ENCODE results near the gene PLEKHG4. TPM values are rescaled to one million over a fixed set of nuclear protein-coding genes. Genes with fewer than 3 reads are reported as not detected.

PLEKHG4 gene
- polyA plus RNA-seq, 1 donor from 2014 or later, result 0.28 TPM

- H3K9me2 ChIP-seq (ENCODE audit: insufficient read depth, low read length), result no peaks in the 10 kb centered on the region
- no peak overlapping the region for H2AFZ ChIP-seq (ENCODE audit: low read depth, low read length)
- TF ChIP-seq REST (IDR thresholded peaks at IDR 0.05; ENCODE audit: borderline replicate concordance), result no peak
- TF ChIP-seq EP300 (conservative IDR thresholded peaks at IDR 0.05; ENCODE audit: poor library complexity, severe bottlenecking), result no peak
- no peak for TF ChIP-seq TAF1 (IDR thresholded peaks at IDR 0.05; ENCODE audit: low read depth)
- no peak for TF ChIP-seq RAD21 (conservative IDR thresholded peaks at IDR 0.05)
- TF ChIP-seq EZH2 (IDR thresholded peaks at IDR 0.05; ENCODE audit: borderline replicate concordance, insufficient read depth, low read length, poor library complexity, severe bottlenecking), result no peak
- no peak for TF ChIP-seq CTCF (IDR thresholded peaks at IDR 0.05; ENCODE audit: poor library complexity, severe bottlenecking)
- no peak for TF ChIP-seq MXI1 (conservative IDR thresholded peaks at IDR 0.05; ENCODE audit: poor library complexity, severe bottlenecking)
- no peak for TF ChIP-seq POLR2AphosphoS5 (IDR thresholded peaks at IDR 0.05)
- TF ChIP-seq SMC3 (conservative IDR thresholded peaks at IDR 0.05; ENCODE audit: poor library complexity), result no peak
- no peak overlapping the region for H3K27ac ChIP-seq (ENCODE audit: low read length)
- H3K79me2 ChIP-seq (replicated peaks; ENCODE audit: insufficient read depth, low read length), result no peaks in the 10 kb centered on the region
- H3F3A ChIP-seq (ENCODE audit: insufficient read depth, low read length, poor library complexity, severe bottlenecking), result no peaks in the 10 kb centered on the region
- H3K4me2 ChIP-seq (ENCODE audit: low read length), result no peak overlapping the region
- no peak overlapping the region for H3K4me3 ChIP-seq (ENCODE audit: low read length)
- no peak overlapping the region for H3K9ac ChIP-seq (ENCODE audit: low read length)
- peaks cover 44% of the 10 kb centered on the region for H3K27me3 ChIP-seq (ENCODE audit: insufficient read depth, low read depth, low read length)
- no peaks in the 10 kb centered on the region for H3K9me3 ChIP-seq (ENCODE audit: low read length)
- no peaks in the 10 kb centered on the region for H3K36me3 ChIP-seq (ENCODE audit: insufficient read depth, low read length)
- no peaks in the 10 kb centered on the region for H4K20me1 ChIP-seq (ENCODE audit: insufficient read depth)
These were observed 34.1 kb upstream of the PLEKHG4 start for GRCh38 chr16:67245186-67245585.

GRCh38 chr16:67245674-67246080 is 33.7 kb upstream of the PLEKHG4 start:
- Histone ChIP-seq H4K20me1 (ENCODE audit: insufficient read depth) (no peaks in the 10 kb centered on the region), H3K79me2 (replicated peaks; ENCODE audit: insufficient read depth, low read length) (no peaks in the 10 kb centered on the region), H3K9me3 (ENCODE audit: low read length) (no peaks in the 10 kb centered on the region), H3K27me3 (ENCODE audit: insufficient read depth, low read depth, low read length) (peaks cover 49% of the 10 kb centered on the region), H3F3A (ENCODE audit: insufficient read depth, low read length, poor library complexity, severe bottlenecking) (no peaks in the 10 kb centered on the region), H3K27ac (ENCODE audit: low read length) (no peak overlapping the region), H3K9me2 (ENCODE audit: insufficient read depth, low read length) (no peaks in the 10 kb centered on the region), H2AFZ (ENCODE audit: low read depth, low read length) (no peak overlapping the region), H3K4me3 (ENCODE audit: low read length) (peak overlapping the region; percentile 70), H3K9ac (ENCODE audit: low read length) (no peak overlapping the region), H3K36me3 (ENCODE audit: insufficient read depth, low read length) (no peaks in the 10 kb centered on the region), H3K4me2 (ENCODE audit: low read length) (no peak overlapping the region)
- no peak for TF ChIP-seq MXI1 (conservative IDR thresholded peaks at IDR 0.05; ENCODE audit: poor library complexity, severe bottlenecking)
